GM18505 (cell line): ENCODE results near the gene CRHR1.

Experiments used
- ATAC-seq: cut with Tn5 transposase; IDR thresholded peaks from one replicate; pipeline ENCODE4 v1.9.1; 2021; ENCODE audit not compliant: unreplicated experiment
- POLR2A ChIP-seq: IDR thresholded peaks from 4 replicates; pipeline ENCODE4 v1.6.1; 2011; ENCODE audit warnings: borderline replicate concordance; ENCODE audit not compliant: insufficient read depth, insufficient read length; ENCODE audit errors: extremely low read depth

The CRHR1 gene

GRCh38 chr17:45826919-45827588 is 42.9 kb downstream of the CRHR1 start:
- TF ChIP-seq POLR2A = no peak
- no peak for ATAC-seq

GRCh38 chr17:45828171-45828570 is 44.1 kb downstream of the CRHR1 start:
- no peak for TF ChIP-seq POLR2A
- ATAC-seq = no peak

GRCh38 chr17:45828582-45829133 is 44.5 kb downstream of the CRHR1 start:
- TF ChIP-seq POLR2A = no peak
- ATAC-seq = no peak

- ATAC-seq = no peak
These were observed 49.8 kb downstream of the CRHR1 start for GRCh38 chr17:45833920-45834319.

GRCh38 chr17:45834471-45835396 is 50.6 kb downstream of the CRHR1 start:
- no peak for ATAC-seq

More at GRCh38 chr17:45833920-45834319, 49.8 kb downstream of the CRHR1 start:
- no peak for TF ChIP-seq POLR2A

GRCh38 chr17:45835481-45835880 is 51.4 kb downstream of the CRHR1 start:
- ATAC-seq = no peak
- TF ChIP-seq POLR2A = no peak

More at GRCh38 chr17:45834471-45835396, 50.6 kb downstream of the CRHR1 start:
- no peak for TF ChIP-seq POLR2A

- TF ChIP-seq POLR2A = no peak
- no peak for ATAC-seq
These were observed 52.2 kb downstream of the CRHR1 start for GRCh38 chr17:45836047-45837044.

- ATAC-seq = no peak
- no peak for TF ChIP-seq POLR2A
These were observed 53.1 kb downstream of the CRHR1 start for GRCh38 chr17:45837187-45837586.

GRCh38 chr17:45837603-45838002 is 53.5 kb downstream of the CRHR1 start:
- no peak for ATAC-seq
- no peak for TF ChIP-seq POLR2A

GRCh38 chr17:45838751-45839295 is 54.7 kb downstream of the CRHR1 start:
- TF ChIP-seq POLR2A = no peak
- no peak for ATAC-seq

GRCh38 chr17:45839442-45839841 is 55.3 kb downstream of the CRHR1 start:
- ATAC-seq = no peak
- TF ChIP-seq POLR2A = no peak

GRCh38 chr17:45841186-45841585 is 57.1 kb downstream of the CRHR1 start:
- ATAC-seq = no peak
- no peak for TF ChIP-seq POLR2A

GRCh38 chr17:45841883-45842525 is 57.9 kb downstream of the CRHR1 start:
- no peak for ATAC-seq
- TF ChIP-seq POLR2A = no peak

- ATAC-seq = no peak
- no peak for TF ChIP-seq POLR2A
These were observed 59.6 kb downstream of the CRHR1 start for GRCh38 chr17:45843722-45844121.
